OCI-LY3 (cell line): Measurements from ENCODE around the gene MYO1E.

Experiments
- H2AFZ ChIP-seq: fragments of 200-600, 300-600 bp; shearing (Covaris generic); 2 replicates; pipeline ENCODE4 v1.6.0; 2014; ENCODE audit warnings: antibody characterized with exemption, low read depth, low read length
- H3K27ac ChIP-seq: fragments of 200-600, 300-600 bp; sonication (generic); 2 replicates; pipeline ENCODE4 v1.5.1; 2014; ENCODE audit warnings: mild to moderate bottlenecking, low read length, moderate library complexity, mixed read lengths
- H3K27me3 ChIP-seq: fragments of 200-600, 300-600 bp; sonication (generic); 2 replicates; pipeline ENCODE4 v1.6.1; 2014; ENCODE audit warnings: low read depth, low read length, mixed read lengths
- H3K36me3 ChIP-seq: fragments of 200-600, 300-600 bp; sonication (generic); replicated peaks from 2 replicates; pipeline ENCODE3; 2014; ENCODE audit warnings: low read depth, low read length, mixed read lengths
- H3K4me1 ChIP-seq: fragments of 300-600, 200-600 bp; sonication (generic); 2 replicates; pipeline ENCODE4 v1.6.1; 2014; ENCODE audit warnings: low read length, mixed read lengths
- H3K4me2 ChIP-seq: fragments of 200-600, 300-600 bp; sonication (generic); 2 replicates; pipeline ENCODE4 v1.6.1; 2014; ENCODE audit warnings: low read length, mixed read lengths
- H3K4me3 ChIP-seq: fragments of 300-600, 200-600 bp; sonication (generic); 2 replicates; pipeline ENCODE4 v1.5.1; 2014; ENCODE audit warnings: antibody characterized with exemption, mild to moderate bottlenecking, low read length, moderate library complexity
- H3K79me2 ChIP-seq: fragments of 300-600, 200-600 bp; shearing (Covaris generic); 2 replicates; pipeline ENCODE4 v1.6.1; 2014; ENCODE audit warnings: mild to moderate bottlenecking, low read length, mixed read lengths
- H3K9ac ChIP-seq: fragments of 300-600, 200-600 bp; shearing (Covaris generic); 2 replicates; pipeline ENCODE4 v1.6.0; 2014; ENCODE audit warnings: mild to moderate bottlenecking, low read length, moderate library complexity
- H3K9me3 ChIP-seq: fragments of 200-600, 300-600 bp; shearing (Covaris generic); 2 replicates; pipeline ENCODE4 v1.6.1; 2014; ENCODE audit warnings: low read length, mixed read lengths; ENCODE audit not compliant: insufficient read depth
- H4K20me1 ChIP-seq: fragments of 200-600, 300-600 bp; sonication (generic); 2 replicates; pipeline ENCODE4 v1.6.1; 2016; ENCODE audit warnings: low read length, mixed read lengths; ENCODE audit not compliant: insufficient read depth
- EZH2phosphoT487 ChIP-seq: fragments of 200-600 bp; shearing (Covaris generic); IDR thresholded peaks from 2 replicates; pipeline ENCODE4 v1.6.1; 2018; ENCODE audit warnings: antibody characterized with exemption, mixed run types, low read depth
- TF ChIP-seq, protein P1 (sequence below): fragments of 200-600, 300-600 bp; sonication (generic); IDR thresholded peaks from 2 replicates; pipeline ENCODE4 v1.5.1; 2014; ENCODE audit warnings: antibody characterized with exemption, low read length, low read depth

MYO1E gene

DNA sequence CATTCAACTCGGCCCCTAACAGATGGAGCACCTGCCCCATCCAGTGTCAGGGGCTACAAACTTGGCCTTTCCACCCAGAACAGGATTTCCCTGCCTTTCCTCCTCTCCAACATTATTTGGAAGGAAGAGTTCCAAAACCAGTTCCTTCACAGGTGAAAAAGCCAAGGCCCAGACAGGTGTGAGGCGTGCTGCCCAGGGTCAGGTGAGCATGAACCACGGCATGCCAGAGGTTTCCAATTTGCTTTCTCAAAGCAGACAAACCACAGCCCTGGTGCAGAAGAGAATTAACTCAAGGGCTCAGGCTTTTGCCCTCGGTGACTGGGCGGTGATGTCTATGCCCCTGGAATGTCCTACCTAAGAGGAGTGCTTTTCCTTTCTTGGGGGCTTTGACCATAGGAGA, 122.9 kb downstream of the MYO1E start:
- H3K27ac ChIP-seq: peak overlapping the region; percentile 50
- peak overlapping the region; percentile 12; the same call in 1 of the 2 replicates for H3K4me3 ChIP-seq
- H4K20me1 ChIP-seq: no peaks in the 10 kb centered on the region
- peaks cover 7% of the 10 kb centered on the region for H3K36me3 ChIP-seq
- H3K9ac ChIP-seq: peak overlapping the region; percentile 26; the same call in 1 of the 2 replicates
- no peak overlapping the region for H2AFZ ChIP-seq
- H3K79me2 ChIP-seq: no peaks in the 10 kb centered on the region; the same call in 1 of the 2 replicates
- TF ChIP-seq EZH2phosphoT487: no peak
- TF ChIP-seq, protein P1, sequence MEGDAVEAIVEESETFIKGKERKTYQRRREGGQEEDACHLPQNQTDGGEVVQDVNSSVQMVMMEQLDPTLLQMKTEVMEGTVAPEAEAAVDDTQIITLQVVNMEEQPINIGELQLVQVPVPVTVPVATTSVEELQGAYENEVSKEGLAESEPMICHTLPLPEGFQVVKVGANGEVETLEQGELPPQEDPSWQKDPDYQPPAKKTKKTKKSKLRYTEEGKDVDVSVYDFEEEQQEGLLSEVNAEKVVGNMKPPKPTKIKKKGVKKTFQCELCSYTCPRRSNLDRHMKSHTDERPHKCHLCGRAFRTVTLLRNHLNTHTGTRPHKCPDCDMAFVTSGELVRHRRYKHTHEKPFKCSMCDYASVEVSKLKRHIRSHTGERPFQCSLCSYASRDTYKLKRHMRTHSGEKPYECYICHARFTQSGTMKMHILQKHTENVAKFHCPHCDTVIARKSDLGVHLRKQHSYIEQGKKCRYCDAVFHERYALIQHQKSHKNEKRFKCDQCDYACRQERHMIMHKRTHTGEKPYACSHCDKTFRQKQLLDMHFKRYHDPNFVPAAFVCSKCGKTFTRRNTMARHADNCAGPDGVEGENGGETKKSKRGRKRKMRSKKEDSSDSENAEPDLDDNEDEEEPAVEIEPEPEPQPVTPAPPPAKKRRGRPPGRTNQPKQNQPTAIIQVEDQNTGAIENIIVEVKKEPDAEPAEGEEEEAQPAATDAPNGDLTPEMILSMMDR: no peak
- peak overlapping the region; percentile 77 for H3K4me2 ChIP-seq
- H3K9me3 ChIP-seq: no peaks in the 10 kb centered on the region
- peaks cover 72% of the 10 kb centered on the region for H3K4me1 ChIP-seq
- H3K27me3 ChIP-seq: no peaks in the 10 kb centered on the region

DNA sequence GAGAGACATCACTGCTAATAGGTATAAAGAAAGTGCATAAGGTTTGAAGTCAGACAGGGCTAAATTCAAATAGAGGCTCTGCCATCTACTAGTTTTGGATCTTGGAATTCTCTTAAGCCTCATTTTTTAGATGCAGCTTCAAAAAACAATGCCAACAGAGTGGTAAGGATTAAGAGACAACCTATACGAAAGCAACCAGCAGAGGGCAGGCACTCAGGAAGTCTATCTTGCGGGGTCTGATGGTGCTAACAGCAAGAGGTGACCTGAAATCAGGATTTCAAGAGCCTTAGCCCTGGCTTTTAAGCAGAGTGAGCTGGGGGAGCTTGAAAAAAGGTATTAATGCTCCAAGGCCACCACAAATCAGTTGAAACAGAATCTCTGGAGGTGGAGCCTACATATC, 125.3 kb downstream of the MYO1E start:
- no peak overlapping the region for H3K4me2 ChIP-seq

DNA sequence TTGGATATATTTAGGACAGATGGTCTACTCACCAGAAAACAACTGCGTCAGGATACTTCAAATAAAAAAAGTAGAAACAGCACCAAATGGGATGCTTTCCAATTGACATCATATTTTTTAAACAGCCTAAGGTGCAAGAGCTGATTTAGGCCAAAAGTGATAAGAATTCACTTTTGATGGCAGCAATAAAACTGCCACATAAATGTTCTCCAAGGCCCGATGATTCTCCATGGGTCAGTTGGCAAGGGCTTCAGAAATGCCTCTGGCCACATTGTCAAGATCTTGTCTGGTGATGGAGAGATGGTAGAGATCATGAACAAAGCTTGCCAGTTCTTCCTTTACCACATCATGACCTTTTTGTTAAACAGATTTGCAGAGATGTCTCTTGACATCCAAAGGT, 127.1 kb downstream of the MYO1E start:
- H3K27ac ChIP-seq: peak overlapping the region; percentile 95
- peak overlapping the region; percentile 69 for H3K9ac ChIP-seq
- H3K4me2 ChIP-seq: peak overlapping the region; percentile 81
- no peaks in the 10 kb centered on the region for H4K20me1 ChIP-seq
- no peaks in the 10 kb centered on the region for H3K9me3 ChIP-seq
- TF ChIP-seq, protein P1: no peak
- no peaks in the 10 kb centered on the region for H3K36me3 ChIP-seq
- no peak overlapping the region for H2AFZ ChIP-seq
- no peak overlapping the region for H3K4me3 ChIP-seq
- no peaks in the 10 kb centered on the region for H3K27me3 ChIP-seq
- H3K4me1 ChIP-seq: peaks cover 90% of the 10 kb centered on the region
- H3K79me2 ChIP-seq: no peaks in the 10 kb centered on the region; the same call in 1 of the 2 replicates

More for the DNA sequence above, 125.3 kb downstream of the MYO1E start:
- Histone ChIP-seq H3K79me2 (no peaks in the 10 kb centered on the region; the same call in 1 of the 2 replicates), H3K4me1 (peaks cover 93% of the 10 kb centered on the region), H3K9ac (no peak overlapping the region), H3K9me3 (no peaks in the 10 kb centered on the region), H3K4me3 (no peak overlapping the region), H3K36me3 (no peaks in the 10 kb centered on the region), H3K27ac (no peak overlapping the region), H4K20me1 (no peaks in the 10 kb centered on the region), H2AFZ (no peak overlapping the region), H3K27me3 (no peaks in the 10 kb centered on the region)
- TF ChIP-seq, protein P1: peak; percentile 80
- no peak for TF ChIP-seq EZH2phosphoT487

DNA sequence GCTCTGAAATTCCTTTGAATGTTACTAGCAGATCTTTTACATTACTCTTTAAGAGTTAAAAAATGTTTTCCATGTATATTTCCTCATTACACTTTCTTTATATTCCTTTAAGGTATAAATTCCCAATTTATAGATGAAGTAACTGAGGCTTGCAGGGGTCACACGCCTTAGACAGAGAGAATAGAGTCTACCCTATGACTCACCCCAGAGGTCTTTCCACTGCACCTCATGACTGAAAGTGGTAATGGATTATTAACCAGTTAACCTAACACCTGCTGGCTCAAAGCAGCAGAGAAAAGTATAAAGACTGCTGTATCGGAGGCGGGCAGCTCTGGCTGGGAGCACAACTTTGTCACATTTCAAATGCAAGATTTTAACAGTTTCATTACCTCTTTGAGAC, 128.3 kb downstream of the MYO1E start:
- Histone ChIP-seq H3K9me3 (no peaks in the 10 kb centered on the region), H3K4me1 (peaks cover 80% of the 10 kb centered on the region), H3K9ac (peak overlapping the region; percentile 69; the same call in 1 of the 2 replicates), H3K36me3 (no peaks in the 10 kb centered on the region), H2AFZ (no peak overlapping the region), H4K20me1 (no peaks in the 10 kb centered on the region), H3K79me2 (no peaks in the 10 kb centered on the region), H3K27ac (peak overlapping the region; percentile 95), H3K27me3 (no peaks in the 10 kb centered on the region), H3K4me3 (peak overlapping the region; percentile 33), H3K4me2 (peak overlapping the region; percentile 81)
- no peak for TF ChIP-seq EZH2phosphoT487
- TF ChIP-seq, protein P1: no peak
